Neural progenitor cell (in vitro differentiated cells): ENCODE results near the gene MT1X.

Experiments used
- CTCF ChIP-seq: fragments of 200-600 bp; sonication (generic); IDR thresholded peaks from 2 replicates; pipeline ENCODE4 v1.5.1; 2017; ENCODE audit warnings: antibody characterized with exemption, mild to moderate bottlenecking
- EZH2 ChIP-seq: fragments of 200-600 bp; sonication (generic); IDR thresholded peaks from 2 replicates; pipeline ENCODE4 v1.6.1; 2017; ENCODE audit warnings: antibody characterized with exemption, mild to moderate bottlenecking, moderate library complexity
- EZH2phosphoT487 ChIP-seq: fragments of 200-600 bp; sonication (generic); IDR thresholded peaks from 2 replicates; pipeline ENCODE4 v1.6.1; 2017; ENCODE audit warnings: antibody characterized with exemption

DNA sequence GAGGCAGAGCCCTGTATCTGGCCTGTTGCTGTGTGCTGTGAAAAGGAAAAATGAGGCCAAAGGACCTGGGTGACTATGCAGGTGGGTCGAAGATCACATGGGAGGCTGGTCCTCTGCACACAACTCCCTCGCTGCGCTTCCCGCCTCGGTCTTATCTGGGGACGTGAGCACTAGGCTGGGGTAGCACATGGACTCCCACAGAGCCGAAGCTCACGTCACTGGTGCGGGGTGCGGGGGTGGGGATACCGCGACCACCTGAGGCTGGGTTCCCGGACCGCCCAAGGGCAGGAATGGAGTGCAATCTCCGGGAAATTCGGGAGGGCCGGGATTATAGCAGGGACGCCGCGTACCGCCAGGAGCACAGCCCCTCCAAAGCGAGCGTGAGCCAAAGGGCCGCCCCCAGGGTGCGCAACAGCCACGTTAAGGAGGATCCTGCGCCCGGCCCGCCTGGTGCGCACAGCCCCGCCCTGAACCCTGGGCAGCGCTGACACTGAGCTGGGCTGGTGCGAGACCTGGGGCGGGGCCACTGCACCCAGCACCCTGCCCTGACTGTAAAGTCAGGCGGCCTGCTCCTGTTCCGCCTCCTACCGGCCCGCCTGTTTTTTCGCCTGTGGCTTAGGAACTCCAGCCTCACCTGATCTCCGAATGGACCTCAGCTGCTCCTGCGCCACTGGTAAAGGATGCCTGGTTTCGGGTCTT lies 39.0 kb upstream of the MT1X start:
- TF ChIP-seq CTCF, result peak; percentile 37
- peak; percentile 83 for TF ChIP-seq EZH2phosphoT487
- peak; percentile 92 for TF ChIP-seq EZH2
